GM21447 (cell line): ENCODE data around the gene LY6G6D.

Experiments used
- ATAC-seq: cut with Tn5 transposase; IDR thresholded peaks from one replicate; pipeline ENCODE4 v1.9.1; 2021; ENCODE audit not compliant: unreplicated experiment

Gene LY6G6D

GRCh38 chr6:31761343-31761742, 46.2 kb downstream of the LY6G6D start:
- ATAC-seq: no peak

- ATAC-seq: no peak
Measured at GRCh38 chr6:31762356-31762755, 47.2 kb downstream of the LY6G6D start, which contains the start of gene SAPCD1. TSS of gene SAPCD1 (plus strand) at chr6:31762656. CDS start at chr6:31763055, 399 bp downstream.

DNA sequence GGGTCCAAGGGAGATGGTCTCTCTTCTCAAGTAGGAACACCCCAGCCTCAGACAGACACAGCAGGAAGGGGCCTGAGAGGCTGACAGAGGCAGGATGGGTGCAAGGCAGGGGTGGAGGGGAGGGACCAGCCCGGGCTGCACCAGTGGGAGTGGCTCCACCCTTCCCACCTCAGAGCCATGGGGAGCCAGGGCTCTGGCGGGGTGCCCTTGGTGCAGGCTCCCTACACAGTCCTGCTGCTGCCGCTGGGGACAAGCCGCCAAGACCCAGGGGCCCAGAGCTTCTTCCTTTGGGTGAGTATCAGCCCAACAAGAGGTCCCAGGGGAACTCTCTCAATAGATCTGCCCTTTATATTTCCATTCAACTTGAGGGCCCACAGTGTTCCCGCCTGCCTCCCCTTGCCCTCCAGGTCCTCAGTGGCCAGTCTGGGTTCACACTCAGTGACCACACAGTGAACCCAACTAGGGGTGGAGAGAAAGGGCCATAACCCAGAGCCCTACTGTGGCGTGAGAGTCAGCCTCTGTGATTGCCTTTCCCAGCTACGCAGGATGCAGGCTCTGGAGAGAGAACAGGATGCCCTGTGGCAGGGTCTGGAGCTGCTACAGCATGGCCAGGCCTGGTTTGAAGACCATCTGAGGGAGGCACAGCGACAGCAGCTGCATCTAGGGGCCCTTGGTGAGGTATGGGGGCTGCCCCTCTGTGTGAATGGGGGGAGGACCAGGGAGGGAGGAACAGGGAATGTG, 47.9 kb downstream of the LY6G6D start:
- no peak for ATAC-seq

DNA sequence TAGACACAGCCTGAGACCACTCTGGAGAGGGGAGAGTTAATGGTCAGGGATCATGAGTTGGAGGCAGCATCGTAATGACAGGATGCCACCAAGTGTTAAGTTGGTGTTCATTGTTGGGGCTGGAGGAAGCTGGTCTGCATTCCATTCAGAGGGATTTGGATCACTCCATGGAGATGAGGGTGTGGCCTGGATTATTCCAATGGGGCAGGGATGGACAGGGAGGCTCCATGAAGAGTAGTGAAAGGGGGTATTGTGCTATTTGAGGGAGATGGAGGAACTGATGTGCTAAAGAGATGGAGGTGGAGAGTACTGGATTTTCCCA, 48.4 kb downstream of the LY6G6D start:
- ATAC-seq: no peak

DNA sequence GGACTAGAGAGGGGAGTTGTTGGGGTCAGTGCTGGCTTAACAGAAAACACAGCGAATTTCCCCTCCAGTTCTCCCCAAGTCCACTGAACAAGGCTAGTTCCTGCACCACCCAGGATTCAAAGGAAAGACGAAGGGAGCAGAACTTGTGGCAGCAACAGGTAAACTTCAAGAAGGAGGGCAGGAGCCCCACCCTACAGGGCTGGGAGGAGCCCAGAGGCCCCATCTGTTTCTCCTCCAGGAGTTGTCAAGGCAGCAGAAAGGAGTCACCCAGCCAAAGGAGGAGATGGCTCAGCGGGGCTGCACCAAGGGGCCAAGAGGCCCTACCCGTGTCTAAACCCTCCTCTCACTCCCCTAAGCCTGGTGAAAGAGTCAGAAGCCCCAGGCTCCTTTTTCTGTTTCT, 49.0 kb downstream of the LY6G6D start:
- no peak for ATAC-seq

GRCh38 chr6:31765559-31765909, 50.4 kb downstream of the LY6G6D start:
- ATAC-seq: no peak

DNA sequence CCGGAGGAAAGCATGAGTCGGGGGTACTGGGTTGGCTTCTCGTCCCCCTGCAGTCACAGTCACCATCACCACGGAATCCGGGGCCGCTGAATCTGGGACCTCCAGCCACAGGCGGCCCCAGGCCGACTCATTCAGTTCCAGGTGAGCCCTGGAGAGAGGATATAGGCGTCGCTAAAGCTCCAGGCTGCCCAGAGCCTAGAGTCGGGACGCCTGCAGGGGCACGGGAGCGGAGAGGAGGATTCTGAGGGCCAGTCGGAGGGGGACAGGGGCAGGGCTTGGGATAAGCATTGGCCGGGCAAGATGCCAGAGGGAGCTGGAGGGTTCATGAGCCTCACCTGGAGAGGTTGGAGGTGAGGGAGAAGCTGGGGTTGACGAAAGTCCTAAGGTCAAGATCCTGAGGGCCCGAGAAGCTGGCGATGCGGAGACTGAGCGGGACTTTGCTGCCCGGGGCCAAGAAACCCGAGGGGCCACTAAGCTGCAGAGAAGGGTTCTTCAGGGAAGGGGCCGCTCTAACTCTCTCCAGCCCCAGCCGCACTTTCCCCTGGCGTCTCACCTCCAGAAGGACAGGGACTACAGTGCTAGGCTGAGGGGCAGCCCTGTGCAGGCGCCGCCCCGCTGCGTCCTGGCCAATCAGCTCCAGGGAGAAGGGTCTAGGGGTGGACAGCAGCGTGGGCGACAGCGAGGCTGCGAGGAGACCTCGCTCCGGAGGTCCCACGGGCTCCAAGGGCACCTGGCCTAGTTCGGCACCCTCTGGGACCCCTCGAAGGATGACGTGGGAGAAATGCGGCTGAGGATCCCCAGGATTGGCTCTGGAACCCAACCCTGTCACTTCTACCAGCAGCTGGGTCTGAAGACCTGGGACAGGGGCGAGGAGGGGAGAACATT, 51.0 kb downstream of the LY6G6D start:
- ATAC-seq: no peak

DNA sequence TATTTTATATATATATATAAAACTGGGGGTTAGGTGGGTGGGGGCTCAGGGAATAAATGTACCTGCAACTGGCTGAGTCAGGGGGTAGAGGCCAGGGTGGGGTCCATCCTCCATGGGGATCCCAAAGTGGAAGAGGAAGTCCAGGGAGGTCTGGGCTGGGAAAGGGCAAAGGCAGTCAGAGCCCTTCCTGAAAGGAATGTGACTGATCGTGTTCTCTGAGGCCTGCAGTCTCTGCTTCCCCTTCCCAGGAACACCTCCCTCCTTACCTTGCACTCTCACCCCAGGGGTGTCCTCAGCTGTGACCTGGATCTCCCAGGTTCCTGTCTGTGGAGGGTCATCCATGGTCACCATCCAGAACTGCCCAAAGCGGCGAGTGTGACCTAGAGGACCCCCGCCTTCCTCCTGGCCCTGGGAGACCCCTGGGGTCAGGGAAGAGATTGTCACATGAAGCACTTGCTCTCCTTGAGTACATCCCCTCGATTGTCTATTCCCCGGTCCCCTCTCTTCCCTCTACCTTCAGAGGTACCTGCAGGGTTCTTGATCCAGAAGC, 52.0 kb downstream of the LY6G6D start:
- no peak for ATAC-seq
